Ishikawa (cell line): ENCODE measurements around the gene AACS.

ENCODE experiments used
- CREB1 ChIP-seq: IDR thresholded peaks from 2 replicates; pipeline ENCODE4 v1.6.1; 2012; ENCODE audit warnings: low read depth
- EP300 ChIP-seq: IDR thresholded peaks from 2 replicates; pipeline ENCODE4 v1.6.1; 2012; ENCODE audit warnings: borderline replicate concordance
- FOXM1 ChIP-seq: IDR thresholded peaks from 2 replicates; pipeline ENCODE4 v1.6.1; 2012; ENCODE audit warnings: low read depth, borderline replicate concordance
- MAX ChIP-seq: IDR thresholded peaks from 2 replicates; pipeline ENCODE4 v1.6.1; 2012
- RAD21 ChIP-seq: IDR thresholded peaks from 2 replicates; pipeline ENCODE4 v1.6.1; 2012; ENCODE audit warnings: low read depth
- REST ChIP-seq: IDR thresholded peaks from 2 replicates; pipeline ENCODE4 v1.6.1; 2012; ENCODE audit warnings: low read depth, mild to moderate bottlenecking
- TAF1 ChIP-seq: IDR thresholded peaks from 2 replicates; pipeline ENCODE4 v1.6.1; 2012; ENCODE audit warnings: low read depth, mild to moderate bottlenecking
- TCF12 ChIP-seq: IDR thresholded peaks from 2 replicates; pipeline ENCODE4 v1.6.1; 2012; ENCODE audit warnings: low read depth
- YY1 ChIP-seq: IDR thresholded peaks from 2 replicates; pipeline ENCODE4 v1.6.1; 2012; ENCODE audit warnings: low read depth
- ZBTB7A ChIP-seq: IDR thresholded peaks from 2 replicates; pipeline ENCODE4 v1.6.1; 2012; ENCODE audit warnings: low read depth

GRCh38 chr12:125189015-125189414 is 123.8 kb downstream of the AACS start:
- TF ChIP-seq ZBTB7A (no peak), EP300 (no peak), CREB1 (no peak), FOXM1 (no peak), MAX (no peak), TCF12 (no peak), TAF1 (no peak), RAD21 (no peak), YY1 (no peak), REST (no peak)
